ENCODE results near the gene GALR2. TPM values are rescaled to one million over a fixed set of nuclear protein-coding genes. Genes with fewer than 3 reads are reported as not detected.
"Not testable (repeated sequence)": the region's sequence is repeated elsewhere in the genome, so short reads cannot be mapped to it uniquely, and the experiment has no call there.

Gene GALR2
- total RNA-seq, 1 donor from 2014 or later, result 0.94 TPM

GRCh38 chr17:76051561-76051960, 23.0 kb upstream of the GALR2 start:
- Mint-ChIP-seq H3K4me1 (ENCODE audit: unreplicated experiment) (peaks cover 17% of the 10 kb centered on the region), H3K36me3 (peaks cover 46% of the 10 kb centered on the region), H3K9me3 (peaks cover 4% of the 10 kb centered on the region), H3K27me3 (no peaks in the 10 kb centered on the region), H3K27ac (peak overlapping the region; percentile 93), H3K4me3 (peak overlapping the region; percentile 79)
- no peak for DNase-seq (ENCODE audit: extremely low spot score, unreplicated experiment)
- TF ChIP-seq CTCF (conservative IDR thresholded peaks at IDR 0.05), result no peak

- Mint-ChIP-seq H3K27ac (peak overlapping the region; percentile 99), H3K4me1 (ENCODE audit: unreplicated experiment) (peaks cover 17% of the 10 kb centered on the region), H3K27me3 (no peaks in the 10 kb centered on the region), H3K9me3 (peaks cover 4% of the 10 kb centered on the region), H3K36me3 (peaks cover 46% of the 10 kb centered on the region), H3K4me3 (peak overlapping the region; percentile 80)
- TF ChIP-seq CTCF (conservative IDR thresholded peaks at IDR 0.05), result no peak
- no peak for DNase-seq (ENCODE audit: extremely low spot score, unreplicated experiment)
Observed at GRCh38 chr17:76053246-76054111, 21.1 kb upstream of the GALR2 start.

- Mint-ChIP-seq H3K27me3 (no peaks in the 10 kb centered on the region), H3K27ac (peak overlapping the region; percentile 99), H3K4me1 (ENCODE audit: unreplicated experiment) (peaks cover 11% of the 10 kb centered on the region), H3K36me3 (peaks cover 44% of the 10 kb centered on the region), H3K4me3 (peak overlapping the region; percentile 80), H3K9me3 (peaks cover 4% of the 10 kb centered on the region)
- DNase-seq (ENCODE audit: extremely low spot score, unreplicated experiment), result no peak
- TF ChIP-seq CTCF (conservative IDR thresholded peaks at IDR 0.05), result no peak
Observed at GRCh38 chr17:76054112-76054476, 20.5 kb upstream of the GALR2 start.

GRCh38 chr17:76056882-76057281, 17.7 kb upstream of the GALR2 start:
- Mint-ChIP-seq H3K4me1 (ENCODE audit: unreplicated experiment) (peaks cover 4% of the 10 kb centered on the region), H3K9me3 (no peaks in the 10 kb centered on the region), H3K27ac (peak overlapping the region; percentile 83), H3K27me3 (no peaks in the 10 kb centered on the region), H3K36me3 (peaks cover 33% of the 10 kb centered on the region), H3K4me3 (peak overlapping the region; percentile 63)
- no peak for DNase-seq (ENCODE audit: extremely low spot score, unreplicated experiment)
- TF ChIP-seq CTCF (conservative IDR thresholded peaks at IDR 0.05), result no peak

- H3K36me3 Mint-ChIP-seq, result peaks cover 33% of the 10 kb centered on the region
- H3K27ac Mint-ChIP-seq; H3K4me3 Mint-ChIP-seq; H3K27me3 Mint-ChIP-seq; DNase-seq (ENCODE audit: extremely low spot score, unreplicated experiment); H3K4me1 Mint-ChIP-seq (ENCODE audit: unreplicated experiment); H3K9me3 Mint-ChIP-seq: not testable (repeated sequence)
Observed at GRCh38 chr17:76058264-76058663, 16.3 kb upstream of the GALR2 start.

- Mint-ChIP-seq H3K27ac (no peak overlapping the region), H3K36me3 (peaks cover 31% of the 10 kb centered on the region), H3K4me3 (no peak overlapping the region), H3K27me3 (no peaks in the 10 kb centered on the region), H3K4me1 (ENCODE audit: unreplicated experiment) (no peaks in the 10 kb centered on the region), H3K9me3 (no peaks in the 10 kb centered on the region)
- no peak for TF ChIP-seq CTCF (conservative IDR thresholded peaks at IDR 0.05)
- no peak for DNase-seq (ENCODE audit: extremely low spot score, unreplicated experiment)
Observed at GRCh38 chr17:76063875-76064546, 10.6 kb upstream of the GALR2 start.

All from type B pancreatic cell (in vitro differentiated cells).